Esophagus muscularis mucosa (tissue), 4 donors: ENCODE measurements around the gene SRSF9. TPM values are rescaled to one million over a fixed set of nuclear protein-coding genes. Genes with fewer than 3 reads are reported as not detected.

Experiments used
- DNase-seq: peaks from one replicate; pipeline ENCODE4 v3.0.0-alpha.2; 2017; ENCODE audit errors: extremely low spot score
- H3K27ac ChIP-seq, 4 donors: fragments of 200-600 bp; sonication (generic); replicated peaks in 1 of 4; 1 replicate in 3 of 4; 2 replicates in 1 of 4; pipeline ENCODE4 v1.5.1; 2016 to 2019; ENCODE audit warnings: mild to moderate bottlenecking in 1 of 4
- H3K27me3 ChIP-seq, 4 donors: fragments of 200-600 bp; sonication (generic); one replicate each; pipeline versions ENCODE4 v1.5.1 to v1.6.0; 2016 to 2019
- H3K36me3 ChIP-seq, 4 donors: fragments of 200-600 bp; sonication (generic); one replicate each; pipeline ENCODE4 v1.5.1; 2016 to 2019
- H3K4me1 ChIP-seq, 4 donors: fragments of 200-600 bp; sonication (generic); one replicate each; pipeline ENCODE4 v1.5.1; 2016 to 2019
- H3K4me3 ChIP-seq, 4 donors: fragments of 200-600 bp; sonication (generic); 1 replicate in 2 of 4; 2 replicates in 2 of 4; pipeline ENCODE4 v1.5.1; 2016 to 2019; ENCODE audit warnings: mild to moderate bottlenecking in 4 of 4, moderate library complexity in 1 of 4
- H3K9me3 ChIP-seq, 4 donors: fragments of 200-600 bp; sonication (generic); 1 replicate in 3 of 4; 2 replicates in 1 of 4; pipeline ENCODE4 v1.5.1; 2016 to 2019
- CTCF ChIP-seq, 3 experiments: fragments of 200-600 bp in 2 of 3; fragments of 450-650 bp in 1 of 3; sonication (generic) in 2 of 3; IDR thresholded peaks; one replicate each; pipeline ENCODE4 v1.5.1; 2017 to 2019; ENCODE audit warnings: antibody characterized with exemption in 3 of 3, mild to moderate bottlenecking in 2 of 3, moderate library complexity in 1 of 3
- EP300 ChIP-seq: sonication (generic); formaldehyde crosslinking; IDR thresholded peaks from one replicate; pipeline ENCODE4 v1.6.1; 2017; ENCODE audit warnings: antibody characterized with exemption
- POLR2A ChIP-seq: fragments of 450-650 bp; IDR thresholded peaks from one replicate; pipeline ENCODE4 v1.6.1; 2017; ENCODE audit warnings: antibody characterized with exemption, moderate library complexity, mild to moderate bottlenecking, low read depth
- POLR2AphosphoS5 ChIP-seq, 2 donors: sonication (generic); formaldehyde crosslinking; IDR thresholded peaks; one replicate each; pipeline ENCODE4 v1.6.1; 2017; ENCODE audit warnings: antibody characterized with exemption in 2 of 2
- WGBS: methylation state at CpG from one replicate; pipeline ENCODE4 v1.1.5; 2018; 5-methylcytosine and 5-hydroxymethylcytosine counted together
- intact Hi-C: fragments of 100-400 bp; cut with DNase I; formaldehyde crosslinking; loops from one replicate; pipeline ENCODE4 v1.15.1; 2023
- total RNA-seq, 4 donors: library from RNA; depleted of rRNA; stranded (reverse); fragments of >200 nt; gene quantifications; one replicate each; pipeline versions ENCODE4 v1.1.0 to v1.2.1, GENCODE V29; 2016

SRSF9 gene
- total RNA-seq, 4 donors from 2014 or later: 52.7 to 60.2 (median 54.7) TPM

GRCh38 chr12:120445911-120446843 lies 23.4 kb downstream of the SRSF9 start, which contains the start of the genes GATC and TRIAP1:
GATC (plus strand) TSS chr12:120446444; CDS start chr12:120446481, 37 bp downstream.
TRIAP1 (minus strand) TSS chr12:120446384; CDS start chr12:120446372, 12 bp downstream.
- peaks cover 19 to 40% (median 30%) of the 10 kb centered on the region in 4 donors for H3K4me1 ChIP-seq
- H3K4me3 ChIP-seq: peak within 1 kb of the TSS; percentile 80 to 90 (median 88)
- DNase-seq: peak; percentile 95
- peaks cover 5 to 49% (median 34%) of the 10 kb centered on the region in 4 donors for H3K36me3 ChIP-seq
- no peaks in the 10 kb centered on the region for H3K27me3 ChIP-seq
- intact Hi-C loops: no loop called here
- H3K27ac ChIP-seq: peak within 1 kb of the TSS; percentile 89 to 93 (median 90)
- peaks cover 0 to 5% (median 0%) of the 10 kb centered on the region in 4 donors for H3K9me3 ChIP-seq
- TF ChIP-seq POLR2AphosphoS5 (IDR thresholded peaks at IDR 0.05) (peak; percentile 96 to 98), EP300 (no peak), POLR2A (peak; percentile 39), CTCF (IDR thresholded peaks at IDR 0.05) (peak in 2 of 3 experiments; percentile 14 to 35)
- under 1% methylated on average over 48 of the region's 73 CpGs for WGBS

- TF ChIP-seq POLR2AphosphoS5 (IDR thresholded peaks at IDR 0.05) (no peak), CTCF (IDR thresholded peaks at IDR 0.05) (no peak), EP300 (no peak), POLR2A (no peak)
- Histone ChIP-seq H3K27ac (peak overlapping the region in 1 of 4 donors; percentile 2), H3K9me3 (peaks cover 0 to 5% (median 0%) of the 10 kb centered on the region in 4 donors), H3K4me1 (peaks cover 24 to 44% (median 36%) of the 10 kb centered on the region in 4 donors), H3K36me3 (peaks cover 5 to 56% (median 43%) of the 10 kb centered on the region in 4 donors), H3K4me3 (no peak overlapping the region), H3K27me3 (no peaks in the 10 kb centered on the region)
- DNase-seq: no peak
- intact Hi-C loops: no loop called here
- 94% methylated on average over 2 of the region's 2 CpGs for WGBS
These were observed 24.9 kb downstream of the SRSF9 start for GRCh38 chr12:120444676-120445075.

- Histone ChIP-seq H3K4me1 (peaks cover 16 to 25% (median 23%) of the 10 kb centered on the region in 4 donors), H3K27me3 (peaks cover 0 to 2% (median 0%) of the 10 kb centered on the region in 4 donors), H3K4me3 (no peak overlapping the region), H3K27ac (no peak overlapping the region), H3K36me3 (peaks cover 5 to 51% (median 43%) of the 10 kb centered on the region in 4 donors), H3K9me3 (no peaks in the 10 kb centered on the region)
- DNase-seq: no peak
- intact Hi-C loops: no loop called here
- TF ChIP-seq POLR2A (no peak), EP300 (no peak), CTCF (IDR thresholded peaks at IDR 0.05) (peak; percentile 21 to 66 (median 60)), POLR2AphosphoS5 (IDR thresholded peaks at IDR 0.05) (no peak)
- 24% methylated on average over 6 of the region's 6 CpGs for WGBS
These were observed 29.8 kb downstream of the SRSF9 start for GRCh38 chr12:120439646-120440247.

- DNase-seq: no peak
- 36% methylated on average over 17 of the region's 17 CpGs for WGBS
- Histone ChIP-seq H3K36me3 (peaks cover 0 to 40% (median 34%) of the 10 kb centered on the region in 4 donors), H3K4me3 (peak overlapping the region; percentile 64 to 90 (median 74)), H3K9me3 (no peaks in the 10 kb centered on the region), H3K27me3 (peaks cover 0 to 12% (median 0%) of the 10 kb centered on the region in 4 donors), H3K27ac (peak overlapping the region; percentile 80 to 87 (median 83)), H3K4me1 (peaks cover 16 to 25% (median 22%) of the 10 kb centered on the region in 4 donors)
- TF ChIP-seq POLR2A: no peak
- no peak for TF ChIP-seq POLR2AphosphoS5 (IDR thresholded peaks at IDR 0.05)
- TF ChIP-seq EP300: no peak
- no peak for TF ChIP-seq CTCF (IDR thresholded peaks at IDR 0.05)
- intact Hi-C loops: no loop called here
These were observed 30.9 kb downstream of the SRSF9 start for GRCh38 chr12:120438495-120439198.
